ENCODE results near the gene SUCLG2. TPM values are rescaled to one million over a fixed set of nuclear protein-coding genes. Genes with fewer than 3 reads are reported as not detected.

The SUCLG2 gene
- total RNA-seq, 4 donors from 2014 or later = 55.2 to 69.3 (median 63.4) TPM

DNA sequence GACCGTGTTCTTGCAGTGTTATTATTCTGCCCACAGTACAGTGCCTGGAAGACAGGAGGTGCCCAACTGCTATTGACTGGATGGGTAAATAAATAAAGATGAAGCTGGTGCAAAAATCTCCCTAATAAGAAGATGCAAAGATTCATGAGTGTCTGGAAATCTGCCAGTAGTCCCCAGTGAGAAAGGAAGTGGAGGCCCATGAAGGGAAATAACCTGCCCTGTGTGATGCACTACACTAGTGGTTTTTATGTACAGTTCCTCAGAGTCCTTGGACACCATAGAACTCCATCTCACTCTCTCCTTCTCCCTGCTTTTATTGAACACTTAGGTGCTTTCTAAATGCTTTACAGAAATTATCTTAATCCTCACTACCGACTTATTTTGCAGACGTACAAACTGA is 8.3 kb upstream of the SUCLG2 start:
- Histone ChIP-seq H3K36me3 (no peaks in the 10 kb centered on the region), H3K4me3 (no peak overlapping the region), H3K27ac (replicated peaks in 1 of 4) (no peak overlapping the region), H3K4me1 (peaks cover 0 to 13% (median 9%) of the 10 kb centered on the region in 4 donors), H3K9me3 (no peaks in the 10 kb centered on the region), H3K27me3 (no peaks in the 10 kb centered on the region)
- DNase-seq (ENCODE audit: extremely low spot score) = no peak
- TF ChIP-seq EP300 (IDR thresholded peaks at IDR 0.05) (no peak), POLR2A (IDR thresholded peaks at IDR 0.05; ENCODE audit: low read depth) (no peak), POLR2AphosphoS5 (IDR thresholded peaks at IDR 0.05) (no peak)
- TF ChIP-seq, protein P1, sequence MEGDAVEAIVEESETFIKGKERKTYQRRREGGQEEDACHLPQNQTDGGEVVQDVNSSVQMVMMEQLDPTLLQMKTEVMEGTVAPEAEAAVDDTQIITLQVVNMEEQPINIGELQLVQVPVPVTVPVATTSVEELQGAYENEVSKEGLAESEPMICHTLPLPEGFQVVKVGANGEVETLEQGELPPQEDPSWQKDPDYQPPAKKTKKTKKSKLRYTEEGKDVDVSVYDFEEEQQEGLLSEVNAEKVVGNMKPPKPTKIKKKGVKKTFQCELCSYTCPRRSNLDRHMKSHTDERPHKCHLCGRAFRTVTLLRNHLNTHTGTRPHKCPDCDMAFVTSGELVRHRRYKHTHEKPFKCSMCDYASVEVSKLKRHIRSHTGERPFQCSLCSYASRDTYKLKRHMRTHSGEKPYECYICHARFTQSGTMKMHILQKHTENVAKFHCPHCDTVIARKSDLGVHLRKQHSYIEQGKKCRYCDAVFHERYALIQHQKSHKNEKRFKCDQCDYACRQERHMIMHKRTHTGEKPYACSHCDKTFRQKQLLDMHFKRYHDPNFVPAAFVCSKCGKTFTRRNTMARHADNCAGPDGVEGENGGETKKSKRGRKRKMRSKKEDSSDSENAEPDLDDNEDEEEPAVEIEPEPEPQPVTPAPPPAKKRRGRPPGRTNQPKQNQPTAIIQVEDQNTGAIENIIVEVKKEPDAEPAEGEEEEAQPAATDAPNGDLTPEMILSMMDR (IDR thresholded peaks at IDR 0.05) = no peak
- WGBS = 90% methylated on average over 3 of the region's 3 CpGs
- intact Hi-C loops (cut with DNase I) = no loop called here

- peaks cover 0 to 13% (median 9%) of the 10 kb centered on the region in 4 donors for H3K4me1 ChIP-seq
Observed at GRCh38 chr3:67661089-67661488, 6.7 kb upstream of the SUCLG2 start.

DNA sequence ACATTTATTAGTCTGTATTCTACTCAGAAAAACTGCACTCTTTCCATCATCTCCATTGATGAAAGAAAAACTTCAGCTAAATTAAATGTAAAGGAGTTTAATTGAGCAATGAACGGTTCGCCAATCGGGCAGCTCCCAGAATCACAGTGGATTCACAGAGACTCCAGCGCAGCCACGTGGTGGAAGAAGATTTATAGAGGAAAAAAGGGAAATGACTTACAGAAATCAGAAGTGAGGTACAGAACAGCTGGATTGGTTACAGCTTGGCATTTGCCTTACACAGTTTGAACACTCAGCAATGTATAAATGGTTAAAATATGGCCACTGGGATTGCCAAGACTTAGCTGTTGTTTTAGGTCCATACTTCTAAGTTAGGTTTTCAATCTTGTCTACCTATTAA is 2.8 kb upstream of the SUCLG2 start:
- 91% methylated on average over 5 of the region's 5 CpGs for WGBS
- Histone ChIP-seq H3K36me3 (no peaks in the 10 kb centered on the region), H3K27me3 (no peaks in the 10 kb centered on the region), H3K9me3 (no peaks in the 10 kb centered on the region), H3K4me3 (no peak overlapping the region), H3K4me1 (peaks cover 3 to 40% (median 32%) of the 10 kb centered on the region in 4 donors), H3K27ac (replicated peaks in 1 of 4) (no peak overlapping the region)
- DNase-seq (ENCODE audit: extremely low spot score) = no peak
- intact Hi-C loops (cut with DNase I) = no loop called here
- TF ChIP-seq POLR2A (IDR thresholded peaks at IDR 0.05; ENCODE audit: low read depth) = no peak
- TF ChIP-seq, protein P1 (IDR thresholded peaks at IDR 0.05) = no peak
- TF ChIP-seq EP300 (IDR thresholded peaks at IDR 0.05) = no peak
- TF ChIP-seq POLR2AphosphoS5 (IDR thresholded peaks at IDR 0.05) = no peak

More at GRCh38 chr3:67661089-67661488, 6.7 kb upstream of the SUCLG2 start:
- no peaks in the 10 kb centered on the region for H3K9me3 ChIP-seq
- H3K36me3 ChIP-seq = no peaks in the 10 kb centered on the region
- peak overlapping the region in 1 of 4 donors; percentile 5 for H3K27ac ChIP-seq (replicated peaks in 1 of 4)
- DNase-seq (ENCODE audit: extremely low spot score) = no peak
- H3K4me3 ChIP-seq = no peak overlapping the region
- TF ChIP-seq POLR2A (IDR thresholded peaks at IDR 0.05; ENCODE audit: low read depth) = no peak
- TF ChIP-seq EP300 (IDR thresholded peaks at IDR 0.05) = no peak
- TF ChIP-seq, protein P1 (IDR thresholded peaks at IDR 0.05) = no peak
- TF ChIP-seq POLR2AphosphoS5 (IDR thresholded peaks at IDR 0.05) = no peak
- intact Hi-C loops (cut with DNase I) = no loop called here
- H3K27me3 ChIP-seq = no peaks in the 10 kb centered on the region
- 32% methylated on average over 1 of the region's 1 CpG for WGBS

- no peak for DNase-seq (ENCODE audit: extremely low spot score)
- no peak for TF ChIP-seq POLR2AphosphoS5 (IDR thresholded peaks at IDR 0.05)
- TF ChIP-seq, protein P1 (IDR thresholded peaks at IDR 0.05) = no peak
- TF ChIP-seq EP300 (IDR thresholded peaks at IDR 0.05) = no peak
- TF ChIP-seq POLR2A (IDR thresholded peaks at IDR 0.05; ENCODE audit: low read depth) = no peak
- 98% methylated on average over 2 of the region's 2 CpGs for WGBS
- no peak overlapping the region for H3K27ac ChIP-seq (replicated peaks in 1 of 4)
- intact Hi-C loops (cut with DNase I) = no loop called here
- no peak overlapping the region for H3K4me3 ChIP-seq
- peaks cover 3 to 36% (median 30%) of the 10 kb centered on the region in 4 donors for H3K4me1 ChIP-seq
- no peaks in the 10 kb centered on the region for H3K27me3 ChIP-seq
- no peaks in the 10 kb centered on the region for H3K36me3 ChIP-seq
- no peaks in the 10 kb centered on the region for H3K9me3 ChIP-seq
Observed at GRCh38 chr3:67656614-67657013, 2.2 kb upstream of the SUCLG2 start.
